ENCODE measurements around the gene C19orf85. TPM values are rescaled to one million over a fixed set of nuclear protein-coding genes. Genes with fewer than 3 reads are reported as not detected.

C19orf85 gene
- polyA plus RNA-seq, 2 of the 4 experiments (the other 2 are of a cell fraction) = not detected

- no peak for DNase-seq (ENCODE audit: low read depth in 1 of 2, low spot score in 1 of 2)
- 96% methylated on average over 33 of the region's 47 CpGs for WGBS (ENCODE audit: missing lambda C conversion rate)
- CTCF ChIA-PET = interaction anchor here (0.6 to 17.3 kb wide), 8 partner anchors 11 to 179 kb away, joined by 3 to 219 read pairs (median 5); partner anchors contain the start of gene ZNF865
These were observed 18.6 kb upstream of the C19orf85 start for GRCh38 chr19:55482967-55483705.

DNA sequence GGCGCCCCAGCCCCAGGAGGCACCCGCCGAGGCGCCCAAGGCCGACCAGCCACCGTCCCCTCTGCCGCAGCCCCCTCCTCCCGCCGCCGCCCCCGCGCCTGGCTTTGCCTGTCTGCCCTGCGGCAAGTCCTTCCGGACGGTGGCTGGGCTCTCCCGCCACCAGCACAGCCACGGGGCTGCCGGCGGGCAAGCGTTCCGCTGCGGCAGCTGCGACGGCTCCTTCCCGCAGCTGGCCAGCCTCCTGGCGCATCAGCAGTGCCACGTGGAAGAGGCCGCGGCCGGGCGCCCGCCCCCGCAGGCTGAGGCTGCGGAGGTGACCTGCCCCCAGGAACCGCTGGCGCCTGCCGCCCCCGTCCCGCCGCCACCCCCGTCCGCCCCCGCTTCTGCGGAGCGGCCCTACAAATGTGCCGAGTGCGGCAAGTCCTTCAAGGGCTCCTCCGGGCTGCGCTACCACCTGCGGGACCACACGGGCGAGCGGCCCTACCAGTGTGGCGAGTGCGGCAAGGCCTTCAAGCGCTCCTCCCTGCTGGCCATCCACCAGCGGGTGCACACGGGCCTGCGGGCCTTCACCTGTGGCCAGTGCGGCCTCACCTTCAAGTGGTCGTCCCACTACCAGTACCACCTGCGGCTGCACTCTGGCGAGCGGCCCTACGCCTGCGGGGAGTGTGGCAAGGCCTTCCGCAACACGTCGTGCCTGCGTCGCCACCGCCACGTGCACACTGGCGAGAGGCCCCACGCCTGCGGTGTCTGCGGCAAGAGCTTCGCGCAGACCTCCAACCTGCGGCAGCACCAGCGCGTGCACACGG lies 17.8 kb upstream of the C19orf85 start:
- POLR2A ChIA-PET = interaction anchor here (0.5 to 0.7 kb wide), 2 partner anchors 15 to 157 kb away, joined by 3 to 4 read pairs; no protein-coding TSS in a partner anchor
- H3K27ac ChIP-seq = no peak overlapping the region
- H3K4me3 ChIP-seq = no peak overlapping the region
- ATAC-seq = no peak
- no peak for FAIRE-seq
- H3K4me1 ChIP-seq = peaks cover 48% of the 10 kb centered on the region
- H3K9me3 ChIP-seq = no peaks in the 10 kb centered on the region
- CTCF ChIA-PET = interaction anchor here (0.6 to 17.3 kb wide), 6 partner anchors 12 to 178 kb away, joined by 3 to 219 read pairs (median 16); partner anchors contain the start of gene ZNF865
- H3K4me2 ChIP-seq = no peak overlapping the region
- 95% methylated on average over 31 of the region's 83 CpGs for WGBS (ENCODE audit: missing lambda C conversion rate)
- peak; percentile 3 for TF ChIP-seq MAFK (IDR thresholded peaks at IDR 0.05; ENCODE audit: partially characterized antibody)
- no peak for TF ChIP-seq HOXB5 (CRISPR knock-in tag; IDR thresholded peaks at IDR 0.05)
- TF ChIP-seq, protein P1, sequence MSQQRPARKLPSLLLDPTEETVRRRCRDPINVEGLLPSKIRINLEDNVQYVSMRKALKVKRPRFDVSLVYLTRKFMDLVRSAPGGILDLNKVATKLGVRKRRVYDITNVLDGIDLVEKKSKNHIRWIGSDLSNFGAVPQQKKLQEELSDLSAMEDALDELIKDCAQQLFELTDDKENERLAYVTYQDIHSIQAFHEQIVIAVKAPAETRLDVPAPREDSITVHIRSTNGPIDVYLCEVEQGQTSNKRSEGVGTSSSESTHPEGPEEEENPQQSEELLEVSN (IDR thresholded peaks at IDR 0.05; ENCODE audit: borderline replicate concordance, low read depth) = no peak
- DNase-seq (ENCODE audit: low read depth in 1 of 2, low spot score in 1 of 2) = no peak

More at GRCh38 chr19:55482967-55483705, 18.6 kb upstream of the C19orf85 start:
- POLR2A ChIA-PET = interaction anchor here (0.5 to 0.6 kb wide), 2 partner anchors 156 to 342 kb away, joined by 4 to 5 read pairs; no protein-coding TSS in a partner anchor
- Histone ChIP-seq H3K4me3 (no peak overlapping the region), H3K27ac (no peak overlapping the region), H3K4me1 (peaks cover 49% of the 10 kb centered on the region), H3K4me2 (no peak overlapping the region), H3K9me3 (no peaks in the 10 kb centered on the region)
- no peak for TF ChIP-seq SREBF2 (IDR thresholded peaks at IDR 0.05)
- TF ChIP-seq EP300 (IDR thresholded peaks at IDR 0.05) = no peak
- no peak for TF ChIP-seq PHF8 (IDR thresholded peaks at IDR 0.05; ENCODE audit: borderline replicate concordance, low read depth)
- TF ChIP-seq FOSB (CRISPR knock-in tag; IDR thresholded peaks at IDR 0.05) = no peak
- no peak for TF ChIP-seq MAFK (IDR thresholded peaks at IDR 0.05; ENCODE audit: partially characterized antibody)
- TF ChIP-seq ATOH8 (CRISPR knock-in tag; IDR thresholded peaks at IDR 0.05; ENCODE audit: low read depth) = no peak
- no peak for TF ChIP-seq SMC3 (IDR thresholded peaks at IDR 0.05)
- TF ChIP-seq EHMT2 (IDR thresholded peaks at IDR 0.05; ENCODE audit: low read depth) = no peak
- FAIRE-seq (no peak), ATAC-seq (no peak)

DNA sequence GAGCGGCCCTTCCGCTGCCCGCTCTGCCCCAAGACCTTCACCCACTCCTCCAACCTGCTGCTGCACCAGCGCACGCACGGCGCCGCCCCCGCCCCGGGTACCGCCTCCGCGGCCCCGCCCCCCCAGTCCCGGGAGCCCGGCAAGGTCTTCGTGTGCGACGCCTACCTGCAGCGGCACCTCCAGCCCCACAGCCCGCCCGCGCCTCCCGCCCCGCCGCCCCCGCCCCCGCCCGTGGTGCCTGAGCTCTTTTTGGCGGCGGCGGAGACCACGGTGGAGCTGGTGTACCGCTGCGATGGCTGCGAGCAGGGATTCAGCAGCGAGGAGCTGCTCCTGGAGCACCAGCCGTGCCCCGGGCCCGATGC lies 17.2 kb upstream of the C19orf85 start:
- H3K27ac ChIP-seq = no peak overlapping the region
- WGBS (ENCODE audit: missing lambda C conversion rate) = 100% methylated on average over 10 of the region's 40 CpGs
- no peaks in the 10 kb centered on the region for H3K9me3 ChIP-seq
- ChIA-PET CTCF (interaction anchor here (2.6 to 15.6 kb wide), 2 partner anchors 14 to 22 kb away, joined by 11 to 219 read pairs; no protein-coding TSS in a partner anchor), POLR2A (interaction anchor here (0.7 kb wide), 1 partner anchor 14 kb away, joined by 3 read pairs; no protein-coding TSS in a partner anchor)
- peaks cover 42% of the 10 kb centered on the region for H3K4me1 ChIP-seq
- ATAC-seq = no peak
- no peak overlapping the region for H3K4me2 ChIP-seq
- FAIRE-seq = no peak
- H3K4me3 ChIP-seq = no peak overlapping the region
- TF ChIP-seq ATOH8 (CRISPR knock-in tag; IDR thresholded peaks at IDR 0.05; ENCODE audit: low read depth) (no peak), POLR2AphosphoS2 (conservative IDR thresholded peaks at IDR 0.05; ENCODE audit: low read length) (no peak), ZFP36 (IDR thresholded peaks at IDR 0.05; ENCODE audit: borderline replicate concordance, partially characterized antibody) (no peak), ZC3H11A (IDR thresholded peaks at IDR 0.05) (no peak)
- DNase-seq (ENCODE audit: low read depth in 1 of 2, low spot score in 1 of 2) = no peak
